ENCODE measurements around the gene CD48. TPM values are rescaled to one million over a fixed set of nuclear protein-coding genes. Genes with fewer than 3 reads are reported as not detected.

Gene CD48
- total RNA-seq, 1 donor from 2014 or later: not detected

- no peak for DNase-seq (ENCODE audit: low read depth)
- TF ChIP-seq CTCF (conservative IDR thresholded peaks at IDR 0.05; ENCODE audit: low read depth, low read length): no peak
- no peak overlapping the region for H3K4me3 ChIP-seq (ENCODE audit: low read depth, low read length)
Observed at GRCh38 chr1:160724465-160725242, 13.0 kb upstream of the CD48 start.

- H3K4me3 ChIP-seq (ENCODE audit: low read depth, low read length): no peak overlapping the region
- DNase-seq (ENCODE audit: low read depth): no peak
- no peak for TF ChIP-seq CTCF (conservative IDR thresholded peaks at IDR 0.05; ENCODE audit: low read depth, low read length)
Observed at GRCh38 chr1:160723332-160723731, 11.7 kb upstream of the CD48 start.

- no peak overlapping the region for H3K4me3 ChIP-seq (ENCODE audit: low read depth, low read length)
- DNase-seq (ENCODE audit: low read depth): no peak
- TF ChIP-seq CTCF (conservative IDR thresholded peaks at IDR 0.05; ENCODE audit: low read depth, low read length): no peak
Observed at GRCh38 chr1:160722726-160723125, 11.1 kb upstream of the CD48 start.

- TF ChIP-seq CTCF (conservative IDR thresholded peaks at IDR 0.05; ENCODE audit: low read depth, low read length): no peak
- no peak overlapping the region for H3K4me3 ChIP-seq (ENCODE audit: low read depth, low read length)
- DNase-seq (ENCODE audit: low read depth): no peak
Observed at GRCh38 chr1:160721473-160721872, 9.9 kb upstream of the CD48 start.

- no peak for TF ChIP-seq CTCF (conservative IDR thresholded peaks at IDR 0.05; ENCODE audit: low read depth, low read length)
- no peak overlapping the region for H3K4me3 ChIP-seq (ENCODE audit: low read depth, low read length)
- DNase-seq (ENCODE audit: low read depth): no peak
Observed at GRCh38 chr1:160720356-160721085, 8.9 kb upstream of the CD48 start.

GRCh38 chr1:160718210-160718609, 6.6 kb upstream of the CD48 start:
- no peak overlapping the region for H3K4me3 ChIP-seq (ENCODE audit: low read depth, low read length)
- DNase-seq (ENCODE audit: low read depth): no peak
- no peak for TF ChIP-seq CTCF (conservative IDR thresholded peaks at IDR 0.05; ENCODE audit: low read depth, low read length)

Data from epithelial cell of proximal tubule (primary cell).